Neural cell (in vitro differentiated cells): ENCODE data around the gene ZNF879.

Source experiments
- EP300 ChIP-seq: fragments of 450-650 bp; conservative IDR thresholded peaks from 2 replicates; pipeline ENCODE4 v1.6.1; 2014; ENCODE audit warnings: antibody characterized with exemption, mild to moderate bottlenecking, moderate library complexity; ENCODE audit not compliant: poor library complexity, severe bottlenecking
- EZH2 ChIP-seq: fragments of 200-600, 300-800 bp; shearing (Covaris generic), sonication (generic); IDR thresholded peaks from 2 replicates; pipeline ENCODE4 v1.6.1; 2014; ENCODE audit warnings: antibody characterized with exemption, low read length, borderline replicate concordance, mild to moderate bottlenecking; ENCODE audit not compliant: insufficient read depth, poor library complexity, severe bottlenecking
- MXI1 ChIP-seq: fragments of 450-650 bp; conservative IDR thresholded peaks from 2 replicates; pipeline ENCODE4 v1.6.1; 2014; ENCODE audit warnings: antibody characterized with exemption, mild to moderate bottlenecking; ENCODE audit not compliant: poor library complexity, severe bottlenecking
- POLR2AphosphoS5 ChIP-seq: IDR thresholded peaks from 2 replicates; pipeline ENCODE4 v1.6.1; 2012
- RAD21 ChIP-seq: fragments of 450-650 bp; conservative IDR thresholded peaks from 2 replicates; pipeline ENCODE4 v1.6.1; 2014; ENCODE audit warnings: antibody characterized with exemption, mild to moderate bottlenecking, moderate library complexity
- SMC3 ChIP-seq: fragments of 450-650 bp; conservative IDR thresholded peaks from 2 replicates; pipeline ENCODE4 v1.6.1; 2014; ENCODE audit warnings: antibody characterized with exemption, mild to moderate bottlenecking, moderate library complexity; ENCODE audit not compliant: poor library complexity
- TAF1 ChIP-seq: IDR thresholded peaks from 2 replicates; pipeline ENCODE4 v1.6.1; 2012; ENCODE audit warnings: low read depth
- TF ChIP-seq, protein P1 (sequence below): IDR thresholded peaks from 2 replicates; pipeline ENCODE4 v1.6.1; 2012; ENCODE audit warnings: borderline replicate concordance
- TF ChIP-seq, protein P2 (sequence below): fragments of 450-650 bp; IDR thresholded peaks from 2 replicates; pipeline ENCODE4 v1.5.1; 2014; ENCODE audit warnings: antibody characterized with exemption, mild to moderate bottlenecking, moderate library complexity; ENCODE audit not compliant: poor library complexity, severe bottlenecking

DNA sequence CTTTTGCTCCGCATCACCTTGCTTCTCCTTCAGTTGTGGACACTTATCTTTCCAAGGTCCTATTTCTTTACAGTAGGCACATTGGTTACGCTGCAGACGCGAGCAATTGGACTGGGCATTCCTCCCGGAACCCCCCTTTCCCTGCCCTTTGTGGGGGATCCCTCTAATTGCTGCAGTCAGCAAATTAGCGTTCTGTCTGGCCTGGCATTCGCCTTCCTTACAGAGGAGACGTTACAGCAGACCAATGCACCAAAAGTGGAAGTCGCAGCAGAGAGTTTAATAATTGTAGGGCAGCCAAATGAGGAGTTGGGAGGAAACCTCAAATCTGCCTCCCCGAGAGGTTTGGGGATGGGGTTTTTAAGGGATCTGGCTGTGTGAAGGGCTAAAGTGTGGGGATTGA lies 31.3 kb downstream of the ZNF879 start:
- TF ChIP-seq MXI1 (no peak), EP300 (no peak), TAF1 (no peak), POLR2AphosphoS5 (no peak), EZH2 (no peak), RAD21 (no peak), SMC3 (no peak)
- TF ChIP-seq, protein P1, sequence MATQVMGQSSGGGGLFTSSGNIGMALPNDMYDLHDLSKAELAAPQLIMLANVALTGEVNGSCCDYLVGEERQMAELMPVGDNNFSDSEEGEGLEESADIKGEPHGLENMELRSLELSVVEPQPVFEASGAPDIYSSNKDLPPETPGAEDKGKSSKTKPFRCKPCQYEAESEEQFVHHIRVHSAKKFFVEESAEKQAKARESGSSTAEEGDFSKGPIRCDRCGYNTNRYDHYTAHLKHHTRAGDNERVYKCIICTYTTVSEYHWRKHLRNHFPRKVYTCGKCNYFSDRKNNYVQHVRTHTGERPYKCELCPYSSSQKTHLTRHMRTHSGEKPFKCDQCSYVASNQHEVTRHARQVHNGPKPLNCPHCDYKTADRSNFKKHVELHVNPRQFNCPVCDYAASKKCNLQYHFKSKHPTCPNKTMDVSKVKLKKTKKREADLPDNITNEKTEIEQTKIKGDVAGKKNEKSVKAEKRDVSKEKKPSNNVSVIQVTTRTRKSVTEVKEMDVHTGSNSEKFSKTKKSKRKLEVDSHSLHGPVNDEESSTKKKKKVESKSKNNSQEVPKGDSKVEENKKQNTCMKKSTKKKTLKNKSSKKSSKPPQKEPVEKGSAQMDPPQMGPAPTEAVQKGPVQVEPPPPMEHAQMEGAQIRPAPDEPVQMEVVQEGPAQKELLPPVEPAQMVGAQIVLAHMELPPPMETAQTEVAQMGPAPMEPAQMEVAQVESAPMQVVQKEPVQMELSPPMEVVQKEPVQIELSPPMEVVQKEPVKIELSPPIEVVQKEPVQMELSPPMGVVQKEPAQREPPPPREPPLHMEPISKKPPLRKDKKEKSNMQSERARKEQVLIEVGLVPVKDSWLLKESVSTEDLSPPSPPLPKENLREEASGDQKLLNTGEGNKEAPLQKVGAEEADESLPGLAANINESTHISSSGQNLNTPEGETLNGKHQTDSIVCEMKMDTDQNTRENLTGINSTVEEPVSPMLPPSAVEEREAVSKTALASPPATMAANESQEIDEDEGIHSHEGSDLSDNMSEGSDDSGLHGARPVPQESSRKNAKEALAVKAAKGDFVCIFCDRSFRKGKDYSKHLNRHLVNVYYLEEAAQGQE, result no peak
- TF ChIP-seq, protein P2, sequence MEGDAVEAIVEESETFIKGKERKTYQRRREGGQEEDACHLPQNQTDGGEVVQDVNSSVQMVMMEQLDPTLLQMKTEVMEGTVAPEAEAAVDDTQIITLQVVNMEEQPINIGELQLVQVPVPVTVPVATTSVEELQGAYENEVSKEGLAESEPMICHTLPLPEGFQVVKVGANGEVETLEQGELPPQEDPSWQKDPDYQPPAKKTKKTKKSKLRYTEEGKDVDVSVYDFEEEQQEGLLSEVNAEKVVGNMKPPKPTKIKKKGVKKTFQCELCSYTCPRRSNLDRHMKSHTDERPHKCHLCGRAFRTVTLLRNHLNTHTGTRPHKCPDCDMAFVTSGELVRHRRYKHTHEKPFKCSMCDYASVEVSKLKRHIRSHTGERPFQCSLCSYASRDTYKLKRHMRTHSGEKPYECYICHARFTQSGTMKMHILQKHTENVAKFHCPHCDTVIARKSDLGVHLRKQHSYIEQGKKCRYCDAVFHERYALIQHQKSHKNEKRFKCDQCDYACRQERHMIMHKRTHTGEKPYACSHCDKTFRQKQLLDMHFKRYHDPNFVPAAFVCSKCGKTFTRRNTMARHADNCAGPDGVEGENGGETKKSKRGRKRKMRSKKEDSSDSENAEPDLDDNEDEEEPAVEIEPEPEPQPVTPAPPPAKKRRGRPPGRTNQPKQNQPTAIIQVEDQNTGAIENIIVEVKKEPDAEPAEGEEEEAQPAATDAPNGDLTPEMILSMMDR, result no peak
